Measurements from ENCODE around the gene USHBP1.

Gene USHBP1

DNA sequence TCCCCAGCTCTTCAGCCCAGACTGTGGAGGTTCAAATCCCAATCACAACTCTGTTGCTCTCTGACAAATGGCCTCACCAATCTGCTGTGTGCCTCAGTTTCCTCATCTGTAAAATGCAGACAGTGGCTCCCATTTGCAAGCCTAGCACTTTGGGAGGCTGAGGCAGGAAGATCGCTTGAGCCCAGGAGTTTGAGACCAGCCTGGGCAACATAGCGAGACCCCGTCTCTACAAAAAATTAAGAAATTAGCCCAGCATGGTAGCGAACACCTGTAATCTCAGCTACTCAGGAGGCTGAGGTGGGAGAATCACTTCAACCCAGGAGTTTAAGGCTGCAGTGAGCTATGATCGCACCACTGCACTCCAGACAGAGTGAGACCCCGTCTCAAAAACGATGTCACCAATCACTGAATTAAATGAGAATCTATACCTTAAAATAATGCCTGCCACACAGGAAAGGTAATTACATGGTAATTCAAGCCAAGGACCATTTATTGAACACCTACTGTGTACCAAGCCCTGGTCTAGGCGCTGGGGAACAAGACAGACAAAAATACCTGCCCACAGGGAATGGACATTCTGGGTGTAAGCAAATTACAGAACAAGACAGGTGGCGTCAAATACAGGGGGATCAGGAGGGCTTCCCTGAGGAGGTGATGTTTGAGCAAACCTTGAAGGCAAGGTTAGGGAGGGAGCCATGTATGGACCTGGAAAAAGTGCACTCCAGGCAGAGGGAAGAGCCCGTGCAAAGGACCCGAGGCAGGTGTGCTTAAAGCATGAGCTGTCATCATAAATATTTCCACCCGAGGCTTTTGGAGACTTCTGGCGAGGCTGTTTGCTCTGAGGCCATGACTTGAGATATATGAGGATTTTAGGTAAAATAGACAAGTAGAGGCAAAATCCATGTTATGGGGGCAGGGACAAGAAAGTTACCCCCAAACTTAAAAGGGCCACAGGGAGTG, 26.5 kb downstream of the USHBP1 start:
- DNase-seq, result no peak

DNA sequence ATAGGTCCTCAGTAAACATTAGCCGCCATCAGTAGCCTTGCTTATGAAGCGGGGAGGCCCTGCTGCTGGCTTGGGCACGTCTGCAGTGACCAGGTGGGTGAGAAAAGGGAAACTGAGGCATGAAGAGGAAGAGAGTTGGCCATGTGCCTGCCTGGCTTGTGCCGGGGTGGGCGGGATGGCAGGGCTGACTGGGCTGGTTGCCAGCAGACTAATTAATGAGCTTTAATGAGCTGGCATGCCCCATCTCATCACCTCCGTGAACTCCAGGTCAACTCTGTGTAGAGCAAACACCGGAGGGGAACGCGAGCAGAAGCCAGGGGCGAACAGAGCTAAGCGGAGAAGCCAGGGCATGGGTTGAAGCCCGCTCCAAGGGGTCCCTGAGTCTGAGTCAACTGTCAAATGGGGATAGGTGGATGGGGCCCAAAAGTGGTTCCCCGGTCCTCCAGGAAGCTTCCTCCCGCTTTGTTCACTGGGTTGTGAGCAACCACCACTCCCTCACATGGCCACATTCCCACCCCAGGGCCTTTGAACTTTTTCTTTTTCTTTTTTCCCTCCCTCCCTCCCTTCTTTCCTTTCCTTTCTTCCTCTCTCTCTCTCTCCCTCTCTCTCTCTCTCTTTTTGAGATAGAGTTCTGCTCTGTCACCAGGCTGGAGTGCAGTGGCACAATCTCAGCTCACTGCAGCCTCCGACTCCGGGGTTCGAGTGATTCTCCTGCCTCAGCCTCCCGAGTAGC, 27.6 kb downstream of the USHBP1 start:
- peak in 1 of 3 experiments; percentile 13 for DNase-seq

DNA sequence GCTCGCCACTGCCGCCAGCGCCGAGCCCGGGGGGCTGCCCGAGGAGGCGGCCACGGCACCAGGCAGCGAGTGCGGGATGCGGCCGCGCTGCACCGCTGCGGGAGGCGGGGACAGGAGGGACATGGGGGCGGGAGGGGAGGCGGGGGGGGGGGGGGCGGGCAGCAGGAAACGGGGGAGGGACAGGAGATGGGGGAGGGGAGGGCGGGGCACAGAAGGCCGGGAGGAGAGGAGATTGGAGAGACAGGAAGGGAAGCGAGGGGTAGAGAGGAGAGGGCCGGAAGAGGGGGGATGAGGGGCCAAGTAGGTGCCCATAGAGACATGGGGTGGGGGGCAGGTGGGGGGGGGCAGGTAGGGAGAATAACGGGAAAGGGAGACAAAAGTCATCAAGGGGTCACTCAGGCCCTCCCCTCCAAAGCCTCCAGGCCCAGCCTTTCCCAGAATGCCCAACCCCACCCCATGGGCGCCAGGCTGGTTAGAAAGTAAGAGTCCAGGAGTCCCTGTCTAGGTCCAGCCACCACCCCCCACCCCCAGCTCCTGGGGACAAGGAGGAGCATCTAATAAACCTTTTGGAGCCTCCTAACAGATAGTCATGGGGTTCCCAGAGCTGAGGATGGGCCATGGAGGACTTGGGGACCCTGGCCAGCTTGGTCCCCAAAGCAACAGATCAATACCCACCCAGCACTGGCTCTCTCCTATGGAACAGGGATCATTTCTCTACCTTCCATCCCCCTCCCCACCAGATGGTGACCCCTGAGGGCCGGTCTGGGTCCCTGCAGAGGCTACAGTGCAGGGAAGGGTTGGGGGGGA, 28.4 kb downstream of the USHBP1 start:
- DNase-seq, result peak in 2 of 3 experiments; percentile 9 to 84

DNA sequence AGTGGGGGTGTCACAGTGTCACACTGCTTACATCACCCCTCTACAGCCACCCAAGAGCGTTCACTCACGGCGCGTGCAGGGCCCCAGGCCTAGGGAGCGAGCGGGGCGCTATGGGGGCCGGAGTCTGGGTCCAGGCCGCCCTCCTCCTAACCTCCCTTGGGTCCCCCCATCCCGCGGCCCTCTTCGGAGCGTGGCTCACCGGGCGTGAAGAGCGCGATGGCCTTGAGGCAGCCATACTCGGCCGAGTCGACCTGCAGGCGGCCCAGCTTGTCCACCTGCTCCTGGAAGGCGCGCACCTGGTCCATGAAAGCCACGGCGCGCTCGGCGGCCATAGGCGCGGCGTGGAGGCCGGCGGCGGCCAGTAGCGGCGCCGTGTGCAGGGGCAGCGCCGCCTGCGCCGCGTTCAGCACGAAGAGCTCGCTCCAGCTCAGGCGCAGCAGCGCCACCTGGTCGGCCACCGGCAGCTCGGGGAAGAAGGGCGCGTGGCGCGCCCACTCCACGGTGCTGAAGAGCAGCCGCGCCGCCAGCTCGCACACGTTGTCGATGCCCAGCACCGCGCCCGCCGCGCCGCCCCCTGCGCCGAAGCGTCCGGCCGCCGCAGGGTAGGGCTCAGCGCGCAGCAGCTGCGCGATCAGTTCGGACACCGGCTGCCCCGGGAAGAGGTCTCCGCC, 29.1 kb downstream of the USHBP1 start:
- DNase-seq, result peak; percentile 37 to 86 (median 84)

DNA sequence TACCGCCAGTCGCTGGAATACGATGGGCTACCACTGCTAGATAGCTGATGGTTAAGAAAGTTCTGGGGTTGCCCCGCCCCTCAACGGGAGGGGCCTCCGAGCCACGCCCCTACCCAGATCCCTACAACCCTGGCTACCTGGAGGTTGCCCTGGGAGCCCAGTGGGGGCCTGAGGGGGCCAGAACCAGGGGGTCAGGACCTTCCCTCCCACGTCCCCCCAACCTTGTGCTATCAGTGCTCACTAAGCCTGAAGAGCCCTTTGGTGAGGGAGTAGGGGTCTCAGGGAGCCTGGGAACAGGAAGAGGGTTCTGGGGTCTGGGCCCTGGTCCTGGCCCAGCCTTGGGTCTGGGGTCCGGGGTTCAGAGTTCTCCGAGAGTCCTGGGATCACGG, 29.6 kb downstream of the USHBP1 start:
- peak; percentile 32 to 66 (median 62) for DNase-seq

DNA sequence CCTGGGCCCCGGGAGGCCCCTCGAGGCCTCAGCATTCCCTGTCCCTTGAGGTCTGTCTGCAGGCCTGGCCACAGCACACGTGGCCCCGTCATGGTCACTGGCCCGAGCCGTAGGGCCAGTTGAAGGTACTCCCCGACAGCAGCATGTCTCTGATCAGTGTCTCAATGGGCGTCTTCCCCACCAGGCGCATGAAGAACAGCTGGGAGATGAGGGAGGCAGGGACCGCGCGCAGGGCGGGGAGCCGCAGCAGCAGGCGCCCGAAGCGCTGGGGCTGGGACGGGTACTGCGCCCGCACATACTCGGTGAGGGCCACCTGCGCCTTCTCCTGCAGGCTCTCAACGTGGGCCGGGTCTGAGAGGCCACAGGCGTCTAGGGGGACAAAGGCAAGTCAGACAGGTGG, 32.3 kb downstream of the USHBP1 start:
- no peak for DNase-seq

DNA sequence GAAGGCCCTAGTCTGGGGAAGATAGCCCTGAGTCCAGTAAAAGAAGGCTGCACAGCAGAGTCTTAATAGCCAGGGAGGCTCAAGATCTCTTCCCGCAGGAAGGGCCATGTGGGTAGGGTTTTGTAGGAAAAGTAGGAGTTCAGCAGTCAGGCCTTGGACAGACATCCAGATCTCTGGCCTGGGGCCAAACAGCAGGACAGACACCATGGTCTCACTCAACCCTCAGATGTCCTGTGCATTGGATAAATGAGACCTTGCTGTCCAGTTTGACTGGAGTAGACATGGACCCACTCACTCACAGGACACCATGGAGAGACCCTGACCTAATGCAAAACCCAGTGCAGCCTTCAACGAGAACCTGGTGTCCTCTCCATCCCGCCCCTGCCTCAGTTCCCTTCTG, 34.7 kb downstream of the USHBP1 start:
- DNase-seq, result no peak

DNA sequence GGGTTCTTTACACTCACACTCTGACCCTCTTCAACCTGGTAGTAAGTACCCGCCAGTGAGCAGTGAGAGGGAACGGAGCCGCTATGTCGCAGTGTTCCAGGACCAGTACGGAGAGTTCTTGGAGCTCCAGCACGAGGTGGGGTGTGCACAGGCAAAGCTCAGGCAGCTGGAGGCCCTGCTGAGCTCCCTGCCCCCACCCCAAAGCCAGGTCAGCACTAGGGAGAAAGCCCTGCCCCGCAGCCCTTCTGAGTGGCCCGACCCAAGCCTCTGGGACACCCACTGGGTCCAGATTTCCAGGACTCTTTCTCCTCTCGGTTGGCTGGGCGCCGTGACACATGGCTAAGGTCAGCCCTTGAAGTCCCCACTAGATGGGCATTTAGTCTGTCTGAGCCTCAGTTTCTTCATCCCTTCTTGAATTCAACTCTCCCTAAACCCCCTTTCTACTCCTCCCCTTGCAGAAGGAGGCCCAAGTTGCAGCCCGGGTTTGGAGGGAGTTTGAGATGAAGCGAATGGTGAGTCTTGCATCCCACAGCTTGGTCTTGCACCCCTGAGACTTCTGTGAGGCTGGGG, 36.7 kb downstream of the USHBP1 start:
- no peak for DNase-seq

DNA sequence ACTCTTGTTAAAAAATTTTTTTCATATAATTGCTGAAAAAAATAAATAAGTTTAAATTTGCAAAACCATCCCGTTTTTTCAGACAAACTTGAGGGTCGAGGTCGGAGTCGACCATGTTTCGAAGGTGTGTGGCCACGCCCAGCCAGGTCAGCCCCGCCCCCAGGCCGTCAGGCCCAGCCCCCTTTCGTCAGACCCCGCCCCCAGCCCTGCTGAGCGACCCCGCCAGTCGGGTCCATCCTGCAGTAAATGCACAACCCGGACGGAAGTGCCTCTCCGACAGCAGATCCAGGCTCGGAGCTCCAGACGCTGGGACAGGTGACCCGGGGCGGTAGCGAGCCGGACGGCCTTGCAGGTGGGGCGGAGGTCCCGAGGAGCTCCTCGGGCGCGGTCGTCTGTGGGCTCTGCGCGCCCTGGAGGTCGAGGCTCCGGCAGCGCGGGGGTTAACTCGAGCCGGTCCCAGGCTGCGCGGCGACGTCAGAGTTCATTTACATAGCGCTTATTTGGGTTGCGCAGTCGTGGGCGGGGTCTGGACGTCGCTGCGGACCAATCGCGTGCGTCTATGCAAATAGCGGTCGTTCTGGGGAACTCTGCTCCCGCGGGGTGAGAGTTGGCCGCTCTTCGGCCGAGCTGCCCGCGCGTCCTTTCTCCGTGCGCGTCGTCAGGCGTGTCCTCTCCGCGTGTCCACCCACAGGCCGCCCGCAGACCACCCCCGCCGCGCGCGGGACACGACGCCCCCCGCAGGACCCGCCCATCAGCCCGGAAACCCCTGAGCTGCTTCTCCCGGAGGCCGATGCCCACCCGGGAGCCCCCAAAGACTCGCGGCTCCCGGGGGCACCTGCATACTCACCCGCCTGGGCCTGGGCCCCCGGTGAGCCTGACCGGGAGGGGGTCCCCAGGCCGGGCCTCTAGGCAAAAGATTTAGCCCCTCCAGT, 38.3 kb downstream of the USHBP1 start, which contains the start of gene OCEL1:
Gene OCEL1, plus strand, starts transcription at position 225 of the 932 bp plus-strand sequence. Its CDS starts 22 bp downstream, at position 247.
- DNase-seq, result peak; percentile 91 to 98 (median 97)

DNA sequence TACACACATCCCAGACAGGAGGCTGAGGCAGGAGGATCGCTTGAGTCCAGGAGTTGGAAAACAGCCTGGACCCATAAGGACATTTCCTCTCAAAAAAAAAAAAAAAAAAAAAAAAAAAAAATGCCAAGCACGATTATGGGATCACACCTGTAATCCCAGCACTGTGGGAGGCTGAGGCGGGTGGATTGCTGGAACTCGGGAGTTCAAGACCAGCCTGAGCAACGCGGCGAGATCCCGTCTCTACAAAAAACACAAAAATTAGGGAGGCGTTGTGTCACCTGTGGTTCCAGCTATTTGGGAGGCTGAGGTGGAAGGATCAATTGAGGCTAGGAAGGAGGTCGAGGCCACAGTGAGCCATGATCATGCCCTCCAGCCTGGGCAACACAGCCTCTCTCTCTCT, 39.5 kb downstream of the USHBP1 start:
- no peak for DNase-seq

DNA sequence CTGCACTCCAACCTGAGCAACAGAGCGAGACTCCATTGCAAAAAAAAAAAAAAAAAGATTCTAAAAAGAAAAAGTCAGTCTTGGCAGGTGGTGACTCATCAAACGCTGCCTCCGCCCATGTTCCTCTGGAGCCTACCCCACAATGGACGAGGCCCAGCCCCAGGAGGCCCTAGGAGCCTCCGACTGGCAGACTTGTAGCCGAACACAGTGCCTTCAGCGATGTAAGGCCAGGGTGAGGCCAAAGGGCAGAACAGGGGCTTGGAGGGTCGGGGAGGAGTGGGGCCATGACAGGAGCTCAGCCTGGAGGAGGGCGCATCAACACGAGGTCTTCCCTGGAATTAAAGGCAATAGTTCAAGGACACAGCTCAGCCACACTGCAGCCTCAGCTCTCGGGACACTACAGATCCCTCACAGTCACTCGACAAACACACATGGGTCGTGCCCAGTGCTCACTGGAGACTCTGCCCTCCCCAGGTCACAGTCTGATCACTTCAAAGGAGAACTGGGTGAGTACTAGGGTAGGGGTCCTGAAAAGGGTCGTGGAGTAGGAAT, 44.3 kb downstream of the USHBP1 start:
- DNase-seq, result no peak

DNA sequence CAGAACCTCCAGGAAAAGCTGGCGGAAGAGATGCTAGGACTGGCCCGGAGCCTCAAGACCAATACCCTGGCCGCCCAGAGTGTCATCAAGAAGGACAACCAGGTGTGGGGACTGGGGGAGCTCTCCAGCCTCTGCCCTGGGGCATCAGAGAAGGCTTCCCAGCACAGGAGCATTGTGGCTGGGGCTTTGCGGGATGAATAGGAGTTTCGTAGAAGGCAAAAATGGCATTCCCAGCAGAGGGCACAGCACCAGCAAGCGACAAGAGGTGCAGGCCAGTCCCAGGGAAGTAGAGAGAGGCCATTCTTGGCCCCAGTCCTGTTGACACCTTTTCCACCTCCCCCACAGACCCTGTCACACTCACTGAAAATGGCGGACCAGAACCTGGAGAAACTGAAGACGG, 45.3 kb downstream of the USHBP1 start:
- DNase-seq, result no peak

DNA sequence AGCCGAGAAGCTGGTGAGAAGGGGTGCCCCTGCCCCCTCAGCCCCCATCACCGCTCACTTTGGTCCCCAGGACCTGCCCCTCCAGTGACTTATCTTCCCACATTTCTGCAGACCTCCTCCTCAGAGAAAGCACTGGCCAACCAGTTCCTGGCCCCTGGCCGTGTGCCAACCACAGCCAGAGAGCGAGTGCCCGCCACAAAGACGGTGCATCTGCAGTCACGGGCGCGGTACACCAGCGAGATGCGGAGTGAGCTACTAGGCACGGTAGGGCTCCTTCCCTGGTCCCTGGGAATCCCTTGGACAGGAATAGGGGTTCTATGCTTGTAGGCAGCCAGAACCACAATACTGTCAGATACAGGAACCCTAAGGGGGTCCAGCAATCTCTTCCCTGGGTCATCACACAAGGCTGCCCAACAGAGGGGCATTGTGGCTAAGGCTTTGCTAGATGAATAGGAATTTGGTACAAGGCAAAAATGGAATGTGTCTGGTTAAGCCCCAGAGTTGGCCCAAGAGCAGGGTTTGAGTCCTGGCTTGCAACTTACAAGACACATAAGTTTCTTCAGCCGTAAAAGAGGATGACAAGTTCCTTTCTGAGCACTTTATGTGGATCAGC, 48.4 kb downstream of the USHBP1 start:
- no peak for DNase-seq

DNA sequence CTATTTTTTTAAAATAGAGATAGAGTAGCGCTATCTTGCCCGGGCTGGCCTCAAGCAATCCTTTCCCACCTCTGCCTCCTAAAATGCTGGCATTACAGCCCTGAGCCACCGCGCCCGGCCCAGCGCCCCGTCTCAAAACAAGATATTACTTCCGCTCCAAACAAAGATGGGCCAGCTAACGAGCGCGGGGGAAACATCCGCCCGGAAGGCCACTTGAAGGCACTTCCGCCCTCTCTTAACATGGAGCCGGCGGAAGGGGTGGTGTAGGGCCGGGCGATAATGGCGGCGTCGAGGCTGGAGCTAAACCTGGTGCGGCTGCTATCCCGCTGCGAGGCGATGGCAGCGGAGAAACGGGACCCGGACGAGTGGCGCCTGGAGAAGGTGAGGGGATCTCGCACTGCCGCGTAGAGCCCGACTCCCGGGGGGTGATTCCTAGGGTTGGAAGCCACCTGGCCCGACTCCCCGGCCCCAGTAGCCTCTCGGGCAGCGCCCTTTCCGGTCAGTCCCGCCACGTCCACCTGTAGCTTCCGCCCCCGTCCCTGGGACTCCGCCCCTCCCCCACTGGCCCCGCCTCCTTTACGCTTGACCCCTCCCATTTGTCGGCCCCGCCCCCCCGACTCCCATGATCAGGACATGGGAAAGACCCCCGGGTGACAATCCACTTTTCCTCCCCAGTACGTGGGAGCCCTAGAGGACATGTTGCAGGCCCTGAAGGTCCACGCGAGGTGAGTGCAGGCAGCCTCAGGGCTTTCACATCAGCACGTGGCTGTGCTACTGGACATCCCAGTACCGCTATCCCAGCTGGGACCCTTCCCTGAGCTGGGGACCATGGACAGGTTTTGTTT, 49.2 kb downstream of the USHBP1 start, which contains the start of gene USE1:
Gene USE1, plus strand, starts transcription at position 231 of the 845 bp plus-strand sequence. Its CDS starts 49 bp downstream, at position 280.
- DNase-seq, result peak; percentile 82 to 96 (median 95)

DNA sequence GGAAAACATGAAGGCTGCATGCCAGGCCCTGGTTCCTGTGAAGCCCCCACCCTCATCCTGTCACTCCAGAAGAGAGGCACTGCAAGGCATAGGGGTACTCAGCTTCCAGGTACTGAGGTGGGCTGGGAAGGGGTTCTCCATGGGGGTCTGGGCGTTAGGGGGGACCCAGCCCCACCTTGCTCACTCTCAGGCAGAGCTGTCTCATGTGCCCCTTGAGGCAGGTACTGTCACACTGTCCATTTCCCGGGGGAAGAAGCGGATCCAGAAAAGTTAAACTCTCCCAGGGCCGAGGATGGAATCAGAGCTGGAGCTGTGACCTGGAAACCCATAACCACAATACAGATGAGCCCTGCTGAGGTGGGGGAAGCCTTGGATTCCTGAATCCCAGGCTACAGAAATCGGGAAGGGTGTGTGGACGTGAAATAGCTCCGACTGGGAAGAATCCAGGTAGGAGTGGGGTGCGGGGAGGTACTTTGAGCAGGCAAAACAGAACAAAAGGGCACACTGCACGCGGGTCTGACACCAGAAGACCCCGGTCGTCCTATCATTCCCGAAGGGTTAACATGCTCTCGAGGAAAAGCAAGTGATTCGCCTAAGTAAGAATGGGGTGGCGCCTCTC, 49.9 kb downstream of the USHBP1 start:
- DNase-seq, result no peak

DNA sequence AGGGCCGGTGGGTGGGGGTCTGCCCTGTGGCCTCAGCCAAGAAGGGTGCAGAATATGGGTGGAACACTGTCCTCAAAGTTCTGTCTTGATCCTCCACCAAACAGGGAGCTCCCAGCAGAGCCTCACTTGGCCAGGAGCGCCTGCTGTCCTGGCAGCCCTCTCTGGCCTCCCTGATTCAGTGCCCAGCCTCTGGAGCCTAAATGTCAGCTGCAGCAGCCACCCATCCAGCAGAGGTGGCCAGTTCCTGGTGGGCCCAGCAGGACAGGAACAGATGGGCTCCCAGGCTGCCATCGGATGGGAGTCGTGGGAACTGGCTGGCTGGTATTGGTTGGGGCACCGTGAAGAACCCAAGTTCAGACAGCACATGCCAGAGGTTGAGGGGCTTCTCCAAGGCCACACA, 51.2 kb downstream of the USHBP1 start:
- no peak for DNase-seq

DNA sequence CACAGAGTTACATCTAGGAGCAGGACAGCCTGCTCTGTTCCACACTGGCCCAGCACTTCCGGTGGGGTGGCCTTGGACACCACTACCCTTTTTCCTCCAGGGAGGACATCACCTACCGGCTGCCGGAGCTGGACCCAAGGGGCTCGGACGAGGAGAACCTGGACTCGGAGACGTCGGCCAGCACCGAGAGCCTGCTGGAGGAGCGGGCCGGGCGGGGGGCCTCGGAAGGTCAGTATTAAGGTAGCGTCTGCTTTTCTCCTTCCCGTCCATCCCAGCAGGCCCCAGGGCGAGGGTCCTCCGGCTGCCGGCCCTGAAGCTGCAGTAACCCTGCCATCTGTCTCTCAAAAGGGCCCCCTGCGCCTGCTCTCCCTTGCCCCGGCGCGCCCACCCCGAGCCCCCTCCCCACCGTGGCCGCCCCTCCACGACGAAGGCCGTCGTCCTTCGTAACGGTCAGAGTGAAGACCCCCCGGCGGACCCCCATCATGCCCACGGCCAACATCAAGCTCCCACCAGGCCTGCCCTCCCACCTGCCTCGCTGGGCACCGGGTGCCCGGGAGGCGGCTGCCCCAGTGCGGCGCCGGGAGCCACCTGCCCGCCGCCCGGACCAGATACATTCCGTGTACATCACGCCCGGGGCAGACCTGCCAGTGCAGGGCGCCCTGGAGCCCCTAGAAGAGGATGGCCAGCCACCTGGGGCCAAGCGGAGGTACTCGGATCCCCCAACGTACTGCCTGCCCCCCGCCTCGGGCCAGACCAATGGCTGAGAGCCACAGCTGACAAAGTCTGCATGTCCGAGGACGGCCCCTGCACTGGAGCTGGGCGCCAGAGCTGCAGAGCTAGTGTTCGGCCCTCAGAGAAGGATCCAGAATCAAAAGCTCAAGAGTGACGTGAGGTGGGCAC, 52.7 kb downstream of the USHBP1 start:
- DNase-seq, result no peak

All from NCI-H1417 (cell line).